IMR-90 (cell line): Measurements from ENCODE around the gene MCUR1.

Source experiments
- BHLHE40 ChIP-seq: fragments of 150-350 bp; IDR thresholded peaks from 2 replicates; pipeline ENCODE4 v1.6.1; 2016; ENCODE audit warnings: mild to moderate bottlenecking, low read depth, low read length
- CHD1 ChIP-seq: IDR thresholded peaks from 2 replicates; pipeline ENCODE4 v1.6.1; 2012; ENCODE audit warnings: low read depth, low read length, improper control_type of control experiment
- CTCF ChIP-seq: conservative IDR thresholded peaks from 2 replicates; pipeline ENCODE4 v1.5.1; 2012; ENCODE audit warnings: mild to moderate bottlenecking, low read depth, low read length, improper control_type of control experiment
- ELK1 ChIP-seq: fragments of 150-350 bp; IDR thresholded peaks from 2 replicates; pipeline ENCODE4 v1.6.1; 2016; ENCODE audit warnings: low read depth, mild to moderate bottlenecking, low read length, moderate library complexity, borderline replicate concordance
- MXI1 ChIP-seq: IDR thresholded peaks from 2 replicates; pipeline ENCODE4 v1.6.1; 2012; ENCODE audit warnings: low read depth, mild to moderate bottlenecking, low read length, moderate library complexity, borderline replicate concordance
- NFE2L2 ChIP-seq: fragments of 150-350 bp; IDR thresholded peaks from 2 replicates; pipeline ENCODE4 v1.6.1; 2016; ENCODE audit warnings: low read depth, mild to moderate bottlenecking, low read length
- POLR2A ChIP-seq: IDR thresholded peaks from 2 replicates; pipeline ENCODE4 v1.6.1; 2012; ENCODE audit warnings: mild to moderate bottlenecking, low read depth, low read length
- RAD21 ChIP-seq: IDR thresholded peaks from 2 replicates; pipeline ENCODE4 v1.6.1; 2012; ENCODE audit warnings: low read length, improper control_type of control experiment
- RCOR1 ChIP-seq: IDR thresholded peaks from 2 replicates; pipeline ENCODE4 v1.6.1; 2012; ENCODE audit warnings: mild to moderate bottlenecking, low read length, improper control_type of control experiment; ENCODE audit not compliant: insufficient replicate concordance
- RFX5 ChIP-seq: IDR thresholded peaks from 2 replicates; pipeline ENCODE4 v1.8.0; 2012; ENCODE audit warnings: low read depth, mild to moderate bottlenecking, low read length, moderate library complexity
- SMC3 ChIP-seq: fragments of 150-350 bp; IDR thresholded peaks from 2 replicates; pipeline ENCODE4 v1.6.1; 2016; ENCODE audit warnings: low read depth, mild to moderate bottlenecking, antibody characterized with exemption, low read length, moderate library complexity
- USF2 ChIP-seq: fragments of 150-350 bp; IDR thresholded peaks from 2 replicates; pipeline ENCODE4 v1.6.1; 2017; ENCODE audit warnings: mild to moderate bottlenecking, antibody characterized with exemption, low read length, low read depth

GRCh38 chr6:13846841-13847240, 32.5 kb upstream of the MCUR1 start:
- no peak for TF ChIP-seq CTCF
- no peak for TF ChIP-seq POLR2A
- no peak for TF ChIP-seq RFX5
- no peak for TF ChIP-seq MXI1
- no peak for TF ChIP-seq ELK1
- TF ChIP-seq RCOR1, result no peak
- TF ChIP-seq SMC3, result no peak
- TF ChIP-seq USF2, result no peak
- no peak for TF ChIP-seq BHLHE40
- TF ChIP-seq NFE2L2, result no peak
- TF ChIP-seq RAD21, result no peak
- TF ChIP-seq CHD1, result no peak
